Rectal smooth muscle tissue (tissue), 1 donor: ENCODE measurements around the gene CCDC69.
"Not testable (repeated sequence)": the region's sequence is repeated elsewhere in the genome, so short reads cannot be mapped to it uniquely, and the experiment has no call there.

Experiments
- H3K27ac ChIP-seq: one replicate; pipeline ENCODE4 v1.7.0; 2013; ENCODE audit warnings: low read depth, low read length, inconsistent platforms
- H3K27me3 ChIP-seq: one replicate; pipeline ENCODE4 v1.7.0; 2013; ENCODE audit warnings: low read length; ENCODE audit not compliant: control insufficient read depth, insufficient read depth
- H3K36me3 ChIP-seq: one replicate; pipeline ENCODE4 v1.7.0; 2013; ENCODE audit warnings: low read length; ENCODE audit not compliant: control insufficient read depth, insufficient read depth
- H3K4me1 ChIP-seq: one replicate; pipeline ENCODE4 v1.7.0; 2013; ENCODE audit warnings: low read length; ENCODE audit not compliant: control insufficient read depth, insufficient read depth
- H3K4me3 ChIP-seq: one replicate; pipeline ENCODE4 v1.7.0; 2013; ENCODE audit warnings: low read length
- H3K9ac ChIP-seq: one replicate; pipeline ENCODE4 v1.7.0; 2013; ENCODE audit warnings: low read length

The CCDC69 gene

GRCh38 chr5:151180291-151180690, 43.6 kb downstream of the CCDC69 start:
- H3K9ac ChIP-seq = no peak overlapping the region
- H3K4me3 ChIP-seq = no peak overlapping the region
- H3K27me3 ChIP-seq = no peaks in the 10 kb centered on the region
- no peaks in the 10 kb centered on the region for H3K4me1 ChIP-seq
- H3K27ac ChIP-seq = no peak overlapping the region
- H3K36me3 ChIP-seq = peaks cover 25% of the 10 kb centered on the region

GRCh38 chr5:151179489-151179840, 44.4 kb downstream of the CCDC69 start:
- Histone ChIP-seq H3K9ac (no peak overlapping the region), H3K4me1 (no peaks in the 10 kb centered on the region), H3K4me3 (no peak overlapping the region), H3K36me3 (peaks cover 22% of the 10 kb centered on the region), H3K27ac (no peak overlapping the region), H3K27me3 (no peaks in the 10 kb centered on the region)

- Histone ChIP-seq H3K9ac (no peak overlapping the region), H3K27me3 (no peaks in the 10 kb centered on the region), H3K4me3 (no peak overlapping the region), H3K36me3 (peaks cover 22% of the 10 kb centered on the region), H3K27ac (no peak overlapping the region), H3K4me1 (no peaks in the 10 kb centered on the region)
Measured at GRCh38 chr5:151178777-151179488, 45.0 kb downstream of the CCDC69 start.

GRCh38 chr5:151178372-151178771, 45.5 kb downstream of the CCDC69 start:
- Histone ChIP-seq H3K4me1 (no peaks in the 10 kb centered on the region), H3K36me3 (peaks cover 19% of the 10 kb centered on the region), H3K4me3 (no peak overlapping the region), H3K9ac (no peak overlapping the region), H3K27ac (no peak overlapping the region), H3K27me3 (no peaks in the 10 kb centered on the region)

GRCh38 chr5:151176268-151176667, 47.6 kb downstream of the CCDC69 start:
- H3K9ac ChIP-seq, H3K27ac ChIP-seq, H3K27me3 ChIP-seq: not testable (repeated sequence)

GRCh38 chr5:151174612-151175101, 49.2 kb downstream of the CCDC69 start:
- no peaks in the 10 kb centered on the region for H3K27me3 ChIP-seq
- H3K4me3 ChIP-seq = peak overlapping the region; percentile 15
- H3K36me3 ChIP-seq = no peaks in the 10 kb centered on the region
- H3K4me1 ChIP-seq = no peaks in the 10 kb centered on the region
- H3K27ac ChIP-seq = peak overlapping the region; percentile 45
- no peak overlapping the region for H3K9ac ChIP-seq

More at GRCh38 chr5:151176268-151176667, 47.6 kb downstream of the CCDC69 start:
- H3K4me1 ChIP-seq, H3K36me3 ChIP-seq, H3K4me3 ChIP-seq: not testable (repeated sequence)

GRCh38 chr5:151173711-151174611, 49.9 kb downstream of the CCDC69 start:
- peak overlapping the region; percentile 15 for H3K4me3 ChIP-seq
- H3K27ac ChIP-seq = peak overlapping the region; percentile 45
- no peaks in the 10 kb centered on the region for H3K36me3 ChIP-seq
- H3K27me3 ChIP-seq = no peaks in the 10 kb centered on the region
- H3K9ac ChIP-seq = no peak overlapping the region
- peaks cover 4% of the 10 kb centered on the region for H3K4me1 ChIP-seq

GRCh38 chr5:151171529-151171928, 52.4 kb downstream of the CCDC69 start:
- Histone ChIP-seq H3K4me1 (peaks cover 7% of the 10 kb centered on the region), H3K36me3 (no peaks in the 10 kb centered on the region), H3K27me3 (no peaks in the 10 kb centered on the region), H3K9ac (no peak overlapping the region), H3K27ac (no peak overlapping the region), H3K4me3 (no peak overlapping the region)

- peaks cover 14% of the 10 kb centered on the region for H3K4me1 ChIP-seq
- no peaks in the 10 kb centered on the region for H3K36me3 ChIP-seq
- no peak overlapping the region for H3K4me3 ChIP-seq
- no peak overlapping the region for H3K9ac ChIP-seq
- H3K27me3 ChIP-seq = no peaks in the 10 kb centered on the region
- H3K27ac ChIP-seq = no peak overlapping the region
Measured at GRCh38 chr5:151168602-151169344, 55.1 kb downstream of the CCDC69 start.

GRCh38 chr5:151167022-151167421, 56.9 kb downstream of the CCDC69 start:
- Histone ChIP-seq H3K36me3 (no peaks in the 10 kb centered on the region), H3K4me1 (peaks cover 18% of the 10 kb centered on the region), H3K9ac (no peak overlapping the region), H3K4me3 (no peak overlapping the region), H3K27ac (no peak overlapping the region), H3K27me3 (no peaks in the 10 kb centered on the region)

- Histone ChIP-seq H3K27me3 (no peaks in the 10 kb centered on the region), H3K4me1 (peaks cover 18% of the 10 kb centered on the region), H3K4me3 (no peak overlapping the region), H3K27ac (no peak overlapping the region), H3K9ac (no peak overlapping the region), H3K36me3 (no peaks in the 10 kb centered on the region)
Measured at GRCh38 chr5:151164687-151165392, 59.1 kb downstream of the CCDC69 start.

GRCh38 chr5:151162776-151163175, 61.1 kb downstream of the CCDC69 start:
- H3K36me3 ChIP-seq = no peaks in the 10 kb centered on the region
- H3K27ac ChIP-seq = peak overlapping the region; percentile 40
- H3K27me3 ChIP-seq = no peaks in the 10 kb centered on the region
- no peak overlapping the region for H3K9ac ChIP-seq
- H3K4me3 ChIP-seq = no peak overlapping the region
- H3K4me1 ChIP-seq = peaks cover 17% of the 10 kb centered on the region
